Suprapubic skin (tissue), 4 donors: ENCODE measurements around the gene SEMA3D. TPM values are rescaled to one million over a fixed set of nuclear protein-coding genes. Genes with fewer than 3 reads are reported as not detected.

Experiments used
- DNase-seq, 2 donors: peaks; one replicate each; pipeline ENCODE4 v3.0.0-alpha.2; 2019; ENCODE audit warnings: low spot score in 2 of 2
- H3K27ac ChIP-seq: fragments of 200-600 bp; sonication (generic); one replicate; pipeline ENCODE4 v1.5.1; 2019
- H3K27me3 ChIP-seq: fragments of 200-600 bp; sonication (generic); one replicate; pipeline ENCODE4 v1.5.1; 2019
- H3K36me3 ChIP-seq: fragments of 200-600 bp; sonication (generic); one replicate; pipeline ENCODE4 v1.5.1; 2019
- H3K4me1 ChIP-seq: fragments of 200-600 bp; sonication (generic); one replicate; pipeline ENCODE4 v1.5.1; 2019
- H3K4me3 ChIP-seq: fragments of 200-600 bp; sonication (generic); one replicate; pipeline ENCODE4 v1.5.1; 2019; ENCODE audit warnings: mild to moderate bottlenecking
- H3K9me3 ChIP-seq: fragments of 200-600 bp; sonication (generic); one replicate; pipeline ENCODE4 v1.5.1; 2019
- CTCF ChIP-seq, 2 donors: fragments of 200-600 bp in 1 of 2; fragments of 450-650 bp in 1 of 2; sonication (generic) in 1 of 2; IDR thresholded peaks; one replicate each; pipeline ENCODE4 v1.5.1; 2016 to 2019; ENCODE audit warnings: antibody characterized with exemption in 2 of 2, mild to moderate bottlenecking in 1 of 2, moderate library complexity in 1 of 2
- EP300 ChIP-seq: sonication (generic); formaldehyde crosslinking; IDR thresholded peaks from one replicate; pipeline ENCODE4 v1.6.1; 2017; ENCODE audit warnings: antibody characterized with exemption
- POLR2A ChIP-seq, 2 donors: fragments of 450-650 bp; IDR thresholded peaks; one replicate each; pipeline ENCODE4 v1.6.1; 2017; ENCODE audit warnings: antibody characterized with exemption in 2 of 2, mild to moderate bottlenecking in 2 of 2, moderate library complexity in 2 of 2
- POLR2AphosphoS5 ChIP-seq, 3 donors: sonication (generic); formaldehyde crosslinking; IDR thresholded peaks; one replicate each; pipeline ENCODE4 v1.6.1; 2017; ENCODE audit warnings: antibody characterized with exemption in 3 of 3
- WGBS: methylation state at CpG from one replicate; pipeline ENCODE4 v1.1.5; 2018; 5-methylcytosine and 5-hydroxymethylcytosine counted together
- total RNA-seq, 4 donors: library from RNA; depleted of rRNA; stranded (reverse); fragments of >200 nt; gene quantifications; one replicate each; pipeline ENCODE4 v1.1.0, GENCODE V29; 2016

The SEMA3D gene
- total RNA-seq, 4 donors from 2014 or later, result 1.9 to 5.9 (median 3.6) TPM

- no peak overlapping the region for H3K4me3 ChIP-seq
- no peaks in the 10 kb centered on the region for H3K27me3 ChIP-seq
- H3K4me1 ChIP-seq, result peaks cover 5% of the 10 kb centered on the region
- TF ChIP-seq POLR2AphosphoS5 (IDR thresholded peaks at IDR 0.05) (no peak), POLR2A (IDR thresholded peaks at IDR 0.05) (no peak), EP300 (no peak), CTCF (IDR thresholded peaks at IDR 0.05) (no peak)
- H3K27ac ChIP-seq, result no peak overlapping the region
- WGBS, result 56% methylated on average over 3 of the region's 3 CpGs
- H3K36me3 ChIP-seq, result no peaks in the 10 kb centered on the region
- no peak for DNase-seq
- no peaks in the 10 kb centered on the region for H3K9me3 ChIP-seq
Measured at GRCh38 chr7:85094046-85094725, 92.7 kb downstream of the SEMA3D start.

- TF ChIP-seq POLR2A (IDR thresholded peaks at IDR 0.05) (no peak), POLR2AphosphoS5 (IDR thresholded peaks at IDR 0.05) (no peak), CTCF (IDR thresholded peaks at IDR 0.05) (no peak), EP300 (no peak)
- H3K27ac ChIP-seq, result no peak overlapping the region
- H3K27me3 ChIP-seq, result no peaks in the 10 kb centered on the region
- 85% methylated on average over 4 of the region's 4 CpGs for WGBS
- DNase-seq, result no peak
- H3K4me3 ChIP-seq, result no peak overlapping the region
- no peaks in the 10 kb centered on the region for H3K9me3 ChIP-seq
- H3K4me1 ChIP-seq, result peaks cover 5% of the 10 kb centered on the region
- no peaks in the 10 kb centered on the region for H3K36me3 ChIP-seq
Measured at GRCh38 chr7:85091565-85091928, 95.3 kb downstream of the SEMA3D start.

- Histone ChIP-seq H3K36me3 (no peaks in the 10 kb centered on the region), H3K9me3 (no peaks in the 10 kb centered on the region), H3K27ac (no peak overlapping the region), H3K4me1 (peaks cover 3% of the 10 kb centered on the region), H3K4me3 (no peak overlapping the region), H3K27me3 (no peaks in the 10 kb centered on the region)
- 65% methylated on average over 3 of the region's 3 CpGs for WGBS
- TF ChIP-seq EP300, result no peak
- no peak for TF ChIP-seq POLR2AphosphoS5 (IDR thresholded peaks at IDR 0.05)
- no peak for TF ChIP-seq CTCF (IDR thresholded peaks at IDR 0.05)
- TF ChIP-seq POLR2A (IDR thresholded peaks at IDR 0.05), result no peak
- no peak for DNase-seq
Measured at GRCh38 chr7:85090919-85091564, 95.8 kb downstream of the SEMA3D start.

- 74% methylated on average over 6 of the region's 6 CpGs for WGBS
- Histone ChIP-seq H3K27ac (no peak overlapping the region), H3K27me3 (no peaks in the 10 kb centered on the region), H3K36me3 (no peaks in the 10 kb centered on the region), H3K4me3 (no peak overlapping the region), H3K4me1 (no peaks in the 10 kb centered on the region), H3K9me3 (no peaks in the 10 kb centered on the region)
- no peak for TF ChIP-seq POLR2AphosphoS5 (IDR thresholded peaks at IDR 0.05)
- TF ChIP-seq EP300, result no peak
- TF ChIP-seq POLR2A (IDR thresholded peaks at IDR 0.05), result no peak
- no peak for TF ChIP-seq CTCF (IDR thresholded peaks at IDR 0.05)
- no peak for DNase-seq
Measured at GRCh38 chr7:85090143-85090542, 96.7 kb downstream of the SEMA3D start.

GRCh38 chr7:85081846-85082245 lies 105.0 kb downstream of the SEMA3D start:
- no peak for TF ChIP-seq POLR2A (IDR thresholded peaks at IDR 0.05)
- no peak for TF ChIP-seq EP300
- TF ChIP-seq POLR2AphosphoS5 (IDR thresholded peaks at IDR 0.05), result no peak
- TF ChIP-seq CTCF (IDR thresholded peaks at IDR 0.05), result no peak
- H3K36me3 ChIP-seq, result no peaks in the 10 kb centered on the region
- 70% methylated on average over 1 of the region's 1 CpG for WGBS
- no peaks in the 10 kb centered on the region for H3K9me3 ChIP-seq
- no peaks in the 10 kb centered on the region for H3K27me3 ChIP-seq
- no peak overlapping the region for H3K27ac ChIP-seq
- H3K4me1 ChIP-seq, result no peaks in the 10 kb centered on the region
- no peak for DNase-seq
- no peak overlapping the region for H3K4me3 ChIP-seq
